SW 1271 (cell line): ENCODE data around the gene OR5AR1.
A peak's percentile ranks its signal among the peaks of the same experiment; 100 is the strongest.
"Not testable (repeated sequence)": the region's sequence is repeated elsewhere in the genome, so short reads cannot be mapped to it uniquely, and the experiment has no call there.

Experiments
- DNase-seq, 2 experiments: peaks; one replicate each; lab custom pipeline; 2025; lab: John Stamatoyannopoulos, UW

Gene OR5AR1

GRCh38 chr11:56663386-56663785, at the start of gene OR5AR1:
Gene OR5AR1, plus strand, starts transcription at chr11:56663686. Its CDS starts 0 bp downstream, at chr11:56663686.
- DNase-seq, result no peak

DNA sequence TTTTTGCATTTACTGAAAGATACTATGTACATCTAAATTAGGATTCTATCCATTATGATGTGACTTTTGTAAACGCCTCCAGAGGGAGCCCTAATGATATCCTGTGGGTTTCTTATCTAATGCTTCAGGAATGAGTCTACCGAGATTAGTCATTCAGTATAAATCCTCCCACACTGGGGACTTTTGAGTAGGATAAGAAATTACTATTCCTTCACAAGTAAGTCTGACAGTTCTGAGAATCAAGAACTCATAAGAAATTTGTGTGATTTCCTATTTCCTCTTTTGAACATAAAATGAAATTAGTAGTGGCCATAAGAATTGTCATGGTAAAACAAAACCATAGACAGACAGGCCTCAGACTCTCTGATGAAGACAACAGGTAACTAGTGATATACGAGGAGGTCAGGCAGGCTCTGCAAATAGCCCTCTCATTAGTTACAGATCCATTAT, 38.8 kb upstream of the OR5AR1 start:
- DNase-seq, result peak; percentile 65 to 82

- DNase-seq, result no peak
Observed at GRCh38 chr11:56625946-56626345, 37.5 kb upstream of the OR5AR1 start.

DNA sequence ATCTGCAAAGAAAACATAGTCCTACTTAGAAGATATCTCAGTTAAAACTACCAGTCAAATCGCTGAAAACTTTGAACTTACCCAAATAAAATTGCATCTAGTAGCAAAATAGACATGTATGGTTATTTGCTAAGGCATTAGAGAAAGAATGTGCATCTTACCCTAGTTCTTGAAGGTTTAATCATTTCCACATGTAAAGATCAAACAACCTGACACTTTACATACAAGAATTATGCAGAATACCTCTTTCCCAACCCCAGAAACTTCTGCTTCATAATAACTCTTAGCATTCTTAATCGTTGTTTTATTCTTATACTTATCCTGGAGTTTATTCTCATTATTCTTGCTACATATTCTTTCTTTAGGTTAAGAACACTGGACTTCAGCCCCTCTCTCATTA, 31.2 kb upstream of the OR5AR1 start:
- DNase-seq, result no peak

DNA sequence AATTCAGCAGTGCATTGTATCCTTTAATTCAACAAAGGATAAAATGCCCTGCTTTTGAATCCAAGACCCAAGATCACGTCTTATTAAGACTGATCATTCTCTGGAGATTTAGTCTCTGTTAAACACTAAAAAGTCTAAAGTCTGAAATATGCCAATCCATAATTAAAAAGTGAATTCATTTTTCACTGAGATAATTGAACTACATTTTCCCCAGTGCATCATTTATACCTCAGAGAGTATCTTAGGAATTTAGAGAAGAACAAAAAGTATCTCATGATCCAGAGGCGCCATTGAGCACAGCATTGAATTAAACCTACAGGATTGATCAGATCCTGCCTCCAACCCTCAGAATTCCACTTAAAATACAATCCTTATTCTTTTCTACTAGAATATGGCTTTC, 26.6 kb upstream of the OR5AR1 start:
- no peak for DNase-seq

GRCh38 chr11:56637500-56637899, 26.0 kb upstream of the OR5AR1 start:
- no peak for DNase-seq

DNA sequence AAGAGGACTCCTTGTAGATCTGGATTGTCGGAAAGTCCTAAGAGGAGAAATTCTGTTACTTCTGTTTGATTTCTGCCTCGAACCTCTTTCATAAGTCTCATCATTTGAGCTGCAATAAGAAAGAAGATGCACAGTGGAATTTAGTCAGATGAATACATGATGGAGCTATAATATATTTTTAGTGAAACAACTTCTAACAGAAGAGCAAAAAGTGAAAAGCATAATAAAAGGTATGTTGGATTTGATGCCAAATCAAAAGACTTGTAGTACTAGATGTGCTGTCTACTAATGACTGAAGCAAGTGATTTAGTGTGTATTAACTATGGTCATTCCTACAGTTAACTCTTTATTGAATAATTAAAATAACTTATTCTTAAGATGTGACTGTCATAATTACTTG, 21.1 kb upstream of the OR5AR1 start, which contains the start of gene OR5AP2:
TSS of gene OR5AP2 (minus strand) at position 101 of the 400 bp plus-strand sequence. CDS start at position 101, 0 bp downstream.
- DNase-seq, result no peak

GRCh38 chr11:56659755-56660154, 3.7 kb upstream of the OR5AR1 start:
- DNase-seq, result no peak

GRCh38 chr11:56670984-56671383, 7.5 kb downstream of the OR5AR1 start:
- no peak for DNase-seq

GRCh38 chr11:56688554-56689100, 25.1 kb downstream of the OR5AR1 start:
- no peak for DNase-seq

DNA sequence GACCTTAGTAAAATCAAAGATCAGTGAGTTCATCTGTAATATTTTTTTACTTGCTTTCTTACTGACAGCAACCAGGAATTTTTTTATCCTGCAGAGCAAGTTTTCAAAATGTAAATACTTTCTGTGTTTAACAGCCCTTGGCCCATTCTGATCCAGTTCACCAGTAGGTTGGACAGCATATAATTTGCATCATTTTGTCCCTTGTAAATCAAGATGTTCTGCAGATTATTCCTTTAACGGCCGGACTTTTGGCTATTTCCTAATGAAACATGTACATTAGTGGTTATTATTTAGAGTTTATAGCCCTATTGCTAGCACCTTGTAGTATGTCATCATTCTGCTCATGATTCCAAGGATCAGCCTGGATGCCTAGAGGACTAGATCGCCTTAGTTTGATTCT, 27.7 kb downstream of the OR5AR1 start:
- DNase-seq, result not testable (repeated sequence)

- no peak for DNase-seq
Observed at GRCh38 chr11:56693428-56693827, 29.9 kb downstream of the OR5AR1 start.

DNA sequence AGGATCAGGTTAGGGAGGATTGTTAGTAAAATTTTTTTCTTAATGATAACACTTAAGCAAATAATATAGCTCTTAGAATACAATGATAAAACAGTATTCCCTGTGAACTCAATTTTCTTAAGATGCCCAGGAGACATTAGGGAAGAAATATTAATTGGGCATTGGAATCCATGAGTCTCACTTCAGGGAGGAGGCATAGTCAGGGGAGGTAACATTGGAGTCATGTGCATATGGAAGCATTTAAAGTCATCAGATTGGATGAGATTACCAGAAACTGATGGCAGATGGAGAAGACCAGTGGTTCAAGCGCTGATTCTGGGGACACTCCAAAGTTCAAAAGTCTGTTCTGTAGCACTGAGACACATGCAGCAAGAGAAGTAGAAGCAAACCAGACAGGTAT, 35.3 kb downstream of the OR5AR1 start, which contains the start of gene OR9G1:
TSS of gene OR9G1 (plus strand) at position 301 of the 400 bp plus-strand sequence. CDS start 1,293 bp downstream, outside the sequence.
- DNase-seq, result no peak

DNA sequence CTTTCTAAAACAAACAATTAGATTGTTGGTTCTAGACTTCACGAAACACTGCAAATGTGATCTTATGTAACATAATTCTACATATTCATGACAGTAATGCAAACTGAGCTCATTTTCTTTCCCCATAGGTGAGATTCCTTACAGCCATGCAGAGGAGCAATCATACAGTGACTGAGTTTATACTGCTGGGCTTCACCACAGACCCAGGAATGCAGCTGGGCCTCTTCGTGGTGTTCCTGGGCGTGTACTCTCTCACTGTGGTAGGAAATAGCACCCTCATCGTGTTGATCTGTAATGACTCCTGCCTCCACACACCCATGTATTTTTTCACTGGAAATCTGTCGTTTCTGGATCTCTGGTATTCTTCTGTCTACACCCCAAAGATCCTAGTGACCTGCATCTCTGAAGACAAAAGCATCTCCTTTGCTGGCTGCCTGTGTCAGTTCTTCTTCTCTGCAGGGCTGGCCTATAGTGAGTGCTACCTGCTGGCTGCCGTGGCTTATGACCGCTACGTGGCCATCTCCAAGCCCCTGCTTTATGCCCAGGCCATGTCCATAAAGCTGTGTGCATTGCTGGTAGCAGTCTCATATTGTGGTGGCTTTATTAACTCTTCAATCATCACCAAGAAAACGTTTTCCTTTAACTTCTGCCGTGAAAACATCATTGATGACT, 36.9 kb downstream of the OR5AR1 start:
- DNase-seq, result peak; percentile 18 to 50

- no peak for DNase-seq
Observed at GRCh38 chr11:56700914-56701485, 37.5 kb downstream of the OR5AR1 start.

DNA sequence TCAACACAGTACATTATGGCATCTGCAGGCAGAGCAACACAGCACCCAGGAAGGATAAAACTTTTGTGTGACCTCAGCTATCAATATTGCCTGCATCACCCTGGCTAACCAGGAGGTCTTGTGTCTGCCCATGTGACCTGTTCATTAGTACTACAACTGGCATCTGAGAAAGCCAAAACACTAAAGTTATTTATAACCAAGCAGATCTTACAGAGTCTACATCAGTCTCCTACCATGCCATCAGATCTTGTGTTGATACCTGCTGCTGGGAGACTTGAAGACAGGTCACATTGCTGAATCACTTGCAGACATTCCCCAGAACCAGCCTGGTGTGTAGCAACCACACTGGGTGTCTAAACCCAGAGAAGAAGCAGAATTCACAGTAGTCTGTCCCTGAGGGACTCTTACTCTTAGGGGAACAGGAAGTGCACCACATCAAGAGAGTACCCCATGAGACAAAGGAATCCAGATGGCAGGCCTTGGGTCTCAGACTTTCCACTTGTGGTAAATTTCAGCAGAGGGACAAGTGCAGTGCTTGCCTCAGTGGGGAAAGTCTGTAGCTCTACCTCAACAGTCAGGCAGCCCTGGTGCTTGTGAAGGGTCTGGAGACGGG, 42.4 kb downstream of the OR5AR1 start:
- DNase-seq, result no peak

GRCh38 chr11:56706486-56706885, 43.0 kb downstream of the OR5AR1 start:
- no peak for DNase-seq

DNA sequence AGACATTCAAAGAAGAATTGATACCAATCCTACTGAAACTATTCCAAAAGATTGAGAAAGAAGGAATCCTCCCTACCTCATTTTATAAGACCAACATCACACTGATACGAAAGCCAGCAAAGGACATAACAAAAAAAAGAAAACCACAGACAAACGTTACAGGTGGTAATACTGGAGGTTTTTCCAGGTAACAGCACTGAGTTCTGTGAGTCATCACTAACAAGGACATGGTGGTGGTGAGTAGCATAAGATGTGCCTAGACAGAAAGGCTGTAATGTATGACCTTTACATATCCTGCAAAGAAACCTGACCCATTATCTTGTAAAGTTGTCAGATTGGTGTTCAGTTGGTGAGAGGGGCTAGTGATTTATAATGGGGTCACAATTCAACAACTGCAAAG, 50.7 kb downstream of the OR5AR1 start:
- no peak for DNase-seq
